Spinal cord (tissue), 10 donors: ENCODE measurements around the gene PGRMC1. TPM values are rescaled to one million over a fixed set of nuclear protein-coding genes. Genes with fewer than 3 reads are reported as not detected.

Source experiments
- DNase-seq, 6 donors: peaks; one replicate each; pipeline versions ENCODE4 v3.0.0 to v3.0.0-alpha.2; 2013 to 2015; ENCODE audit warnings: low spot score in 6 of 6, low read depth in 4 of 6
- H3K27ac ChIP-seq: one replicate; pipeline ENCODE4 v1.5.1; 2013; ENCODE audit warnings: low read depth, low read length, control low read depth
- H3K27me3 ChIP-seq: one replicate; pipeline ENCODE4 v1.6.1; 2013; ENCODE audit warnings: low read length; ENCODE audit not compliant: control insufficient read depth, insufficient read depth
- H3K36me3 ChIP-seq: one replicate; pipeline ENCODE4 v1.6.1; 2013; ENCODE audit warnings: low read length; ENCODE audit not compliant: control insufficient read depth, insufficient read depth
- H3K4me1 ChIP-seq: one replicate; pipeline ENCODE4 v1.6.1; 2013; ENCODE audit warnings: low read length; ENCODE audit not compliant: control insufficient read depth, insufficient read depth
- H3K4me3 ChIP-seq: one replicate; pipeline ENCODE4 v1.5.1; 2013; ENCODE audit warnings: low read depth, low read length, control low read depth
- H3K9me3 ChIP-seq: one replicate; pipeline ENCODE4 v1.6.1; 2013; ENCODE audit warnings: low read length; ENCODE audit not compliant: control insufficient read depth, insufficient read depth
- WGBS: methylation state at CpG from one replicate; pipeline ENCODE4 v1.1.5; 2013; ENCODE audit warnings: missing lambda C conversion rate; ENCODE audit not compliant: insufficient coverage; 5-methylcytosine and 5-hydroxymethylcytosine counted together
- long read RNA-seq, 4 donors: transcript quantifications; one replicate each; lab custom pipeline, GENCODE V29; 2026
- polyA plus RNA-seq, 2 donors: library from polyadenylated mRNA; unstranded; fragments of 120-200 nt; gene quantifications; one replicate each; pipeline ENCODE4 v1.2.1, GENCODE V29; 2013; ENCODE audit not compliant: insufficient read length in 2 of 2
- total RNA-seq, 2 donors: library from RNA; depleted of rRNA in 1 of 2; stranded (reverse); fragments of 120-200 nt in 1 of 2; fragments of >200 nt in 1 of 2; gene quantifications; one replicate each; pipeline versions ENCODE4 v1.2.3 to v1.2.4, GENCODE V29; 2013 to 2014
- donor health status: healthy.

PGRMC1 gene
- total RNA-seq (100 to 1,000 TPM; 250 to 433 TPM), polyA plus RNA-seq (100 to 1,000 TPM; 280 to 301 TPM)
- long read RNA-seq, donor 1, transcript PGRMC1-201 (3 exons, 1,911 nt) = major isoform, 106 of 584 reads
- long read RNA-seq, donor 1, partial matches to known transcripts = 478 of 584 reads
- long read RNA-seq, donor 1, other reads (novel, unspliced or antisense) = 0 of 584 reads
- long read RNA-seq, donor 2, transcript PGRMC1-201 (3 exons, 1,911 nt) = major isoform, 32 of 32 reads
- long read RNA-seq, donor 2, partial matches to known transcripts = 0 of 32 reads
- long read RNA-seq, donor 2, other reads (novel, unspliced or antisense) = 0 of 32 reads
- long read RNA-seq, donor 3, transcript PGRMC1-201 (3 exons, 1,911 nt) = major isoform, 35 of 120 reads
- long read RNA-seq, donor 3, partial matches to known transcripts = 85 of 120 reads
- long read RNA-seq, donor 3, other reads (novel, unspliced or antisense) = 0 of 120 reads
- long read RNA-seq, donor 4, transcript PGRMC1-201 (3 exons, 1,911 nt) = major isoform, 72 of 404 reads
- long read RNA-seq, donor 4, partial matches to known transcripts = 325 of 404 reads
- long read RNA-seq, donor 4, other reads (novel, unspliced or antisense) = 7 of 404 reads

DNA sequence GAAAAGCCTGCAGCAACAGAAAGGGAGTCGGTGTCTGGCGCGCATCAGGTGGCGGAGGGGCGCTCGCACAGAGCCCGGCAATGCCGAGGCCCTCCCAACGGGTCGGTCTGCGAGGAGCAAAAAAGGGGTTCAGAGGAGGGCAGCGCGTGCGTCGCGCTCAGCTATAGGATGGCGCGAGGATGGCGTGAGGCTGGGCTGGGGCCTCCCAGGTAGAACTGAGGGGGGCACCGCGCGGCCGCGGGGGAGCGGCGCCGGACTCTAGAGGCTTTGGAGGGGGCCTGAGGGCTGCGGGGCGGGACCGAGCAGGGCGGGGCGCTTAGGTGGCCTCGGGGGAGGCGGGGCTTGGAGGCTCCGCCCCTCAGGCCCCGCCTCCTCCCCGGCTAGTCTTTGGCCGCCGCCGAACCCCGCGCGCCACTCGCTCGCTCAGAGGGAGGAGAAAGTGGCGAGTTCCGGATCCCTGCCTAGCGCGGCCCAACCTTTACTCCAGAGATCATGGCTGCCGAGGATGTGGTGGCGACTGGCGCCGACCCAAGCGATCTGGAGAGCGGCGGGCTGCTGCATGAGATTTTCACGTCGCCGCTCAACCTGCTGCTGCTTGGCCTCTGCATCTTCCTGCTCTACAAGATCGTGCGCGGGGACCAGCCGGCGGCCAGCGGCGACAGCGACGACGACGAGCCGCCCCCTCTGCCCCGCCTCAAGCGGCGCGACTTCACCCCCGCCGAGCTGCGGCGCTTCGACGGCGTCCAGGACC lies at the start of gene PGRMC1:
PGRMC1 (plus strand) TSS at position 414 of the 751 bp plus-strand sequence; CDS start at position 493, 79 bp downstream.
- Histone ChIP-seq H3K9me3 (no peaks in the 10 kb centered on the region), H3K4me3 (peak within 1 kb of the TSS; percentile 70), H3K36me3 (no peaks in the 10 kb centered on the region), H3K4me1 (peaks cover 9% of the 10 kb centered on the region), H3K27me3 (peaks cover 2% of the 10 kb centered on the region), H3K27ac (peak within 1 kb of the TSS; percentile 88)
- peak in 4 of 6 donors; percentile 49 to 91 (median 78) for DNase-seq
- 22% methylated on average over 82 of the region's 82 CpGs for WGBS

DNA sequence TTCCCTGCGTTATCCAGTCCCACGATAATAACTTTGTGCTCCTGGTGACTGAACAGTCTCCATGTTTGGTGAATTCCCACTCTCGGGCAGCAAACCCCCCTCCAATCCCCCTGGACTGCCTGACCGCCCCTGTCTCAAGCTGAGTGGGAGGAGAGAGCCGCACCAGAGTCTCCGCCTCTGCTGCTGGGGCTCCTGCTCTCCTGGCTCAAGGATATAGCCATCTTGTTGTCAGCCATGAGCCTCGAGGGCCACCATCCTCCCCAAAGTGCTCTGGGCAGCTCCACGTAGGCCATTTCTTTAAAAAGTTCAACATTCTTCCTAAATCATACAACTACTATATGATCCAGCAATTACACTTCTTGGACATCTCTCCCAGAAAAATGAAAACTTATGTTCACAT lies 49.3 kb upstream of the PGRMC1 start:
- H3K4me3 ChIP-seq = no peak overlapping the region
- no peaks in the 10 kb centered on the region for H3K9me3 ChIP-seq
- H3K36me3 ChIP-seq = no peaks in the 10 kb centered on the region
- peak overlapping the region; percentile 15 for H3K27ac ChIP-seq
- DNase-seq = no peak
- WGBS = 66% methylated on average over 8 of the region's 8 CpGs
- H3K27me3 ChIP-seq = no peaks in the 10 kb centered on the region
- H3K4me1 ChIP-seq = peaks cover 7% of the 10 kb centered on the region

DNA sequence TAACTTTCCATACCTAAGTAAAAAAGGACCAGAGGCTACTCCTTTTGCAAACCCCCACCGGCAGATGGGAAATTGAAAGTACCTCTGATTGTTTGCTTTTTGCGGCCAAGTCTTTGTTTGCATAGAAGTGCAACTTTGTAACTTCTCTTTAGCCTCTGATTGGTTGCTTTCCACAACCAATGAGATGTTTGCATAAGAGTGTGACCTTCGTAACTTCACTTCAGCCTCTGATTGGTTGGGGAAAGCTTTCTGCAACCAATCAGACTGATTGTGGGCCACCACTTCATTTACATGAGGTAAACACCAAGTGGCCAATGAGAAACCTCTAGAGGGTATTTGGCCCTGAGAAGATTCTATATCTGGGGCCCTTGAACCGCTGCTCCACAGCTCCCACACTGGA lies 48.8 kb upstream of the PGRMC1 start:
- WGBS = 100% methylated on average over 1 of the region's 4 CpGs
- no peak for DNase-seq
- Histone ChIP-seq H3K9me3 (no peaks in the 10 kb centered on the region), H3K36me3 (no peaks in the 10 kb centered on the region), H3K27ac (no peak overlapping the region), H3K4me1 (peaks cover 7% of the 10 kb centered on the region), H3K4me3 (no peak overlapping the region), H3K27me3 (no peaks in the 10 kb centered on the region)

DNA sequence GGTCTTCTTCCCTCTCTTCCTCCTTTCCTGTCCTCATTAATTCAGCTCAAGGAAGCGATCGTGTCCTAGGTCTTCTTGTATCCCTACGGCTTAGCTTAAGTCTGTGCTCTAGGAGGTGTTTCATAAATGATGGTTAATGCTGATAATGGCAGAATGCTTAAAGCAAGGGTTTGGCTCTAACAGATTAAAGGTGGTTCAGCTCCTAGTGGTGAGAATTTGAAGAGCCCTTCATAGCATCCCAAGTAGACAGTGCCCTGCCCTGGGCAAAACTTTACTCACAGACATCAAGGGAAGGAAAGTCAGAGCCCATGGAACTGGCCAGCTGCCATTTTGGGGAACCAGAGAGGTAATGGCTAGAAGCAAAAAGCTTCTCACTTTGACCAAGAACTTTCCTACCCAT lies 47.0 kb upstream of the PGRMC1 start:
- Histone ChIP-seq H3K9me3 (no peaks in the 10 kb centered on the region), H3K27ac (peak overlapping the region; percentile 35)
- WGBS = 80% methylated on average over 2 of the region's 3 CpGs

DNA sequence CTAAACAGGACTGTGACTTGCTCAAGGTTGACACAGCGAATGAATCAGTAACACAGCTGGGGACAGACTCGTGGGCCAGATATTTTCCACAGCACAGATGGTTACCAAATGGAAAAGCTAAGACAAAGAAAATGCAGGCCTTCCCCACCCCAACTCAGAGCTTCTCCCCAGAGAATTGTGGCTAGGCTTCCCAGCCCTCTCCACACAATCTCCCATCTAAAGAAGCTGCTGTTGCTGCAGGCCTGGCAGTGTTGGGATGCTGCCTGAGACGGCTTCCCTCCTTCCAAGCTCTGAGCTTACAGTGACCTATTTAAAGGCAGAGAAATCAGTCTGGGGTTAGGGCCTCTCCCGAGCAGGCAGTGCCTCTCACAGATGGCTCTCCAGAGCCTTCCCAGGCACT lies 46.5 kb upstream of the PGRMC1 start:
- H3K27ac ChIP-seq = peak overlapping the region; percentile 35
- 47% methylated on average over 3 of the region's 4 CpGs for WGBS
- H3K4me1 ChIP-seq = peaks cover 7% of the 10 kb centered on the region
- no peaks in the 10 kb centered on the region for H3K36me3 ChIP-seq
- no peaks in the 10 kb centered on the region for H3K9me3 ChIP-seq
- no peak overlapping the region for H3K4me3 ChIP-seq
- no peaks in the 10 kb centered on the region for H3K27me3 ChIP-seq
- DNase-seq = peak in 2 of 6 donors; percentile 25 to 41

More for the DNA sequence above, 47.0 kb upstream of the PGRMC1 start:
- no peaks in the 10 kb centered on the region for H3K36me3 ChIP-seq
- no peak for DNase-seq
- no peaks in the 10 kb centered on the region for H3K27me3 ChIP-seq
- peaks cover 7% of the 10 kb centered on the region for H3K4me1 ChIP-seq
- H3K4me3 ChIP-seq = no peak overlapping the region

DNA sequence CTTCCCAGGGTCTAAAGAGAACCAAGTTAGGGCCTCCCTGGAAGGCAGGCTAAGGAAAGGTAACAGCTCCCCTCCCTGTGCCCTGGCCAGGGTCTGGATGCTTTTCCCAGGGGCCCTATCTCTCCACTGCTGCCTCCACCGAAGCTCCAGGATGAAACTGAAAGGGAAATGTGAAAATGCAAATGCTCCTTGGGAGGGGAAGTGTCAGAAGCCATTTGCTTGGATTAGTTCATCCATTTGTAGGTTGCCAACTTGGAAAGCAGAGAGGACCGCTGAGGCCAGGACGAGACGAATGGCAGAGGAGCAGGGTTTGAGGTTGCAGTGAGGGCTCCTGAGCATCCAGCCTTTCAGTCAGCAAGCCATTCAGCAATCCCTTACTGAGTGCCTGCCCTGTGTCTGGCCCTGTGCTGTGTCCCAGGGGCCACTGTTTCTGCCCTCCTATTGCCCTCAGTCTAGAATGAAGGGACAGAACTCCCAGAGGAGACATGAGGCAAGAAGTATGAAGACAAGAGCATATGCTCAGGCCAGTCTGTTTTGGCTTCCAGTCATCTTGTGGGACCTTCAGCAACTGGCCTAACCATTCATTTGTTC lies 45.9 kb upstream of the PGRMC1 start:
- H3K4me1 ChIP-seq = peaks cover 7% of the 10 kb centered on the region
- H3K27ac ChIP-seq = peak overlapping the region; percentile 35
- no peaks in the 10 kb centered on the region for H3K9me3 ChIP-seq
- 56% methylated on average over 4 of the region's 4 CpGs for WGBS
- DNase-seq = peak in 1 of 6 donors; percentile 40
- no peaks in the 10 kb centered on the region for H3K27me3 ChIP-seq
- H3K36me3 ChIP-seq = no peaks in the 10 kb centered on the region
- H3K4me3 ChIP-seq = no peak overlapping the region

DNA sequence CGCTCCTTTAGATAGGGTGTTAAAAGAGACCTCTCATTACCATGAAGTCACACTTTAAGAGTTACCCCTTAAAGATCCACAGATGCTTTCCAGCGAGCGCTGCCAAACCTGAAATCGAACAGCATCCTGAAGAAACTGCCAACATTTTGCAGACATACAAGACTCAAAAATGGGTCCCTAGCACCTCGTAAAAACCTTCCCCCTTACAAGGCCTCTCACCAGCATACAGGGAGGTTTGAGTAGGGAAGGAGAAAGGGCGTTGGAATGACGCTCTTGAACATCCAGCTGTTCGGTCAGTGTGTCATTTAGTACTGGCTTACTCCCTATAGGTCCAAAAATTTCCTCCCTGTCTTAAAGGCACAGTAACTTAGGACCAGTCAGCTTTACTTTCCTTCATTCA lies 45.3 kb upstream of the PGRMC1 start:
- H3K27ac ChIP-seq = no peak overlapping the region
- peak in 2 of 6 donors; percentile 2 to 52 for DNase-seq

DNA sequence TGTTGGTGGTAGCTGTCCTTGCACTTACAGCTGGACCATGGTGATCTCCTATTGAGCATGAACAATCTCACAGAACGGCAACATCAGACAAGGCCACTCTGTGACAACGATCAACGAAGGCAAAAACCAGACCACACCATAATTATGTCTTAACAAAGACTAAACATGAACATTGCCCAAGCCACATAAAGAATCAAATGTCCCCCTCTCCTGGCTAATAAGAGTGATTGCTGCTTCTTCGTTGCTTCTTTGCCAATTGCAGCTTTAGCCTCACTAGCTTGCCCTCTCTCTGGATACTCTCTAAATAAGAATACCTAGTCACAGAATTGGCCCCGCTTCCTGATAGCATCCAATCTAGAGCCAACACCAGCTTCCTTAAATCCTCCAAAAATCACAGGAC lies 41.5 kb upstream of the PGRMC1 start:
- no peak overlapping the region for H3K27ac ChIP-seq
- 89% methylated on average over 4 of the region's 5 CpGs for WGBS
- no peaks in the 10 kb centered on the region for H3K27me3 ChIP-seq
- no peak for DNase-seq
- peaks cover 7% of the 10 kb centered on the region for H3K4me1 ChIP-seq
- no peak overlapping the region for H3K4me3 ChIP-seq
- no peaks in the 10 kb centered on the region for H3K9me3 ChIP-seq
- H3K36me3 ChIP-seq = no peaks in the 10 kb centered on the region

More for the DNA sequence above, 45.3 kb upstream of the PGRMC1 start:
- Histone ChIP-seq H3K4me3 (no peak overlapping the region), H3K4me1 (peaks cover 7% of the 10 kb centered on the region), H3K36me3 (no peaks in the 10 kb centered on the region), H3K9me3 (no peaks in the 10 kb centered on the region), H3K27me3 (no peaks in the 10 kb centered on the region)
- WGBS = 100% methylated on average over 1 of the region's 8 CpGs

DNA sequence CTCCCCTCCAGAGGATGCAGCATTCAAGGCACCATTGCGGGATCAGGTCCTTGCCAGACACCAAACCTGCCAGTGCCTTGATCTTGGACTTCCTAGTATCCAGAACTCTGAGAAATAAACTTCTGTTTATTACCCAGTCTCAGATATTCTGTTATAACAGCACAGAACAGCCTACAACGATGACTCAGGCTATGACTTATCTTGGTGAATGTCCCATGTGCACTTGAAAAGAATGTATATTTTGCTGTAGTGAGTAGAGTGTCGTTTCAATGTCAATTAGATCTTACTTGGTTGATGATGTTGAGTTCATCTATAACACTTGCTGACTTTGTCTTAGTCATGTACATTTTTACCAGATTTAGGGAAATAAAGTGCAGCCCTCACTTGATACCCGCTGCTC lies 34.5 kb upstream of the PGRMC1 start:
- Histone ChIP-seq H3K27me3 (peaks cover 2% of the 10 kb centered on the region), H3K36me3 (no peaks in the 10 kb centered on the region), H3K4me1 (no peaks in the 10 kb centered on the region), H3K4me3 (no peak overlapping the region), H3K9me3 (no peaks in the 10 kb centered on the region), H3K27ac (no peak overlapping the region)
- DNase-seq = no peak
- WGBS = 100% methylated on average over 1 of the region's 4 CpGs
